HL-60/S4 treated with phorbol 12-myristate 13-acetate at 8.2 ng/mL for 4 days and 3 days (cell line): ENCODE results near the gene ACACB.

Experiments
- in situ Hi-C: fragments of 300-500 bp; cut with MboI; formaldehyde crosslinking; loops from 2 replicates; pipeline ENCODE4 v1.15.0; 2022; ENCODE audit warnings: low sequenced_read_pairs

Gene ACACB

DNA sequence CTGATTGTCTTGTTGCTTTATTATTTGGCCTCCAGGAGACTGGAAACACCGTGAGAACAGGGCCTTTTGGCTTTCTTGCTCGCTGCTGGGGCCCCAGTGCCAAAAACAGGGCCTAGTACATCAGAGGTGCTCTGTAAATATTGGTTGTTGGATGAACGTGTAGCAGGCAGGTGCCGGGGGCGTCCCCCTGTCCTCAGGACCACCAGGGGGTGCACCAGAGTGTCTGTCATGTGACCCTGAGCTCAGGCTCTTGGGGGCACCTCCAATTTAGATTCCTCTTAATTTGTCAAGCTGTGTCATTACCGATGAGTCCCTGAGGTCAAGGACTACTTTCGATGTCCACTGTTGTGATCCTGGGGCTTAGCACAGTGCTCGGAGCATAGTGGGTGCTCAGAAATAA, 87.1 kb downstream of the ACACB start:
- in situ Hi-C loops = no loop called here

DNA sequence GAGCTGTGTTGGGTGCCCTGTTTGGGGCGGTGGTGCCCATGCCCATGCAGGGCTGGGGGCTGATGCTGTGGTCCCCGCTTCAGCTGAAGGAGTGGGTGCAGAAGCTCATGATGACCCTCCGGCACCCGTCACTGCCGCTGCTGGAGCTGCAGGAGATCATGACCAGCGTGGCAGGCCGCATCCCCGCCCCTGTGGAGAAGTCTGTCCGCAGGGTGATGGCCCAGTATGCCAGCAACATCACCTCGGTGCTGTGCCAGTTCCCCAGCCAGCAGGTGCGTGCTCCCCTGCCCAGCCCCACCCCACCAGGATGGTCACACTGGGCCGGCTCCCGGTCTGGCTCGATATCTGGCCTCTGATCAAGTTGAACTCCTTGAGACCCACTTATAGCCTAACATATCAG, 92.7 kb downstream of the ACACB start:
- in situ Hi-C loops = no loop called here

GRCh38 chr12:109212460-109213115, 96.2 kb downstream of the ACACB start:
- in situ Hi-C loops = no loop called here

- in situ Hi-C loops = no loop called here
Observed at GRCh38 chr12:109214131-109214530, 97.7 kb downstream of the ACACB start.

DNA sequence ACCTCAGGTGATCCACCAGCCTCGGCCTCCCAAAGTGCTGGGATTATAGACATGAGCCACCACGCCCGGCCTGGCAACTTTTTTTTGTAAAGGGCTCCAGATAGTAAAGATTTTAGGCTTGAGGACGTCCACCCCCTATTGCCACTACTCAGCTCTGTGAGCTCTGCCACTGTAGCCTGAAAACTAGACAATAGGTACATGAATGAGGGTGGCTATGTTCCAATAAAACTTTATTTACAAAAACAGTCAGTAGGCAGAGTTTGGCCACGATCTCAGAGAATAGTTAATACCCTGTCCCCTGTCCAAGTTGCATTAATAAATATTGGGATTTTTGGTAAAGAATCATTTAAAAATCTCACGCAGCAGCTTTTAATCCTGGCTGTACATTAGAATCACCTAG, 102.6 kb downstream of the ACACB start:
- in situ Hi-C loops = no loop called here

- in situ Hi-C loops = no loop called here
Observed at GRCh38 chr12:109219938-109220337, 103.6 kb downstream of the ACACB start.

GRCh38 chr12:109221277-109221931, 105.0 kb downstream of the ACACB start:
- in situ Hi-C loops = no loop called here

- in situ Hi-C loops = no loop called here
Observed at GRCh38 chr12:109222062-109222461, 105.7 kb downstream of the ACACB start.

DNA sequence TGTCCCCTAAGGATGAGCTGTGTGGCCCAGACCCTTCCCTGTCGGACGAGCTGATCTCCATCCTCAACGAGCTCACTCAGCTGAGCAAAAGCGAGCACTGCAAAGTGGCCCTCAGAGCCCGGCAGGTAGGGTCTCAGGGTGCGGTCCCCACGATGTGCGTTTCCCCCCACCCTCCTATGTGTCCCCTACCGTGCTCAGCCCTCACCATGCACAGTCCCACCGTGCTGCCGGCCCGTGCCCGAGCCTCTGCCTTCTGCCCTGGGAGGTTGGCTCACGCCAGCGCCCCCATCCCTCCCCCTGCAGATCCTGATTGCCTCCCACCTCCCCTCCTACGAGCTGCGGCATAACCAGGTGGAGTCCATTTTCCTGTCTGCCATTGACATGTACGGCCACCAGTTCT, 106.1 kb downstream of the ACACB start:
- in situ Hi-C loops = no loop called here

GRCh38 chr12:109223211-109223610, 106.8 kb downstream of the ACACB start:
- in situ Hi-C loops = no loop called here

DNA sequence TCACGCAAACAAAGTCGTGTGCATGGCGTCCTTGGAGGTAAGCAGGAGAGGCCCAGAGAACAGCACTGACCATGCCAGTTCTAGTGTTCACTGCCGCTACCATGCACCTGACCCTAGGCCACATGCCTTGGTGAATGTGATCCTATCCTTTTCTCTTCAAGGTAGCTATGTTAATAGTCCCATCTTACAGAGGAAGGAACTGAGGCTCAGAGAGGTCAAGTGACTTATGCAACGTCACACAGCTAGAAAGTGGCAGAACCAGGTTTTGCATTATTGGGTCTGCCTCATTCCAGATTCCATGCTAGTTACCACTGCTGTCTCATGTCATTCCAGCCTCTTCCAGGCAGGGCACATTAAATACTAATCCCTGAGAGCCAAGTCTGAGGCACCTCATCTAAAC, 107.5 kb downstream of the ACACB start:
- in situ Hi-C loops = no loop called here

- in situ Hi-C loops = no loop called here
Observed at GRCh38 chr12:109228664-109229063, 112.3 kb downstream of the ACACB start.

GRCh38 chr12:109230193-109230592, 113.8 kb downstream of the ACACB start:
- in situ Hi-C loops = no loop called here

GRCh38 chr12:109232731-109233130, 116.3 kb downstream of the ACACB start:
- in situ Hi-C loops = no loop called here

GRCh38 chr12:109234012-109234411, 117.6 kb downstream of the ACACB start:
- in situ Hi-C loops = no loop called here

DNA sequence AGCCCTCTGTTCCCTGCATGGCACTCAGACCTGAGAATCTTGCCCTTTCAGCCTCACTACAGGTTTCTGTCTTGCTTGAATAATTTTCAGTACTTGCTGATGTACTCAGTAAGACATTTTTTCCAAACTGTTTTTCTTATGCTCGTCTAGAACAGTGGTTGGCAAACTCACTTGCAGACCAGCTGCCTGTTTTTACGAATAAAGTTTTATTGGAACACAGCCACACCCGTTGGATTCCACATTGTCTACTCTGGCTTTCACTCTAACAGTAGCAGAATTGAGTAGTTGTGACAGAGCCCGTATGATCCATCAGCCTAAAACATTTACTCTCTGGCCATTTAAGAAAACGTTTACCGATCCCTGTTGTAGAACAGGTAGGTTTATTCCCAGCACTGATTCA, 119.9 kb downstream of the ACACB start:
- in situ Hi-C loops = no loop called here

DNA sequence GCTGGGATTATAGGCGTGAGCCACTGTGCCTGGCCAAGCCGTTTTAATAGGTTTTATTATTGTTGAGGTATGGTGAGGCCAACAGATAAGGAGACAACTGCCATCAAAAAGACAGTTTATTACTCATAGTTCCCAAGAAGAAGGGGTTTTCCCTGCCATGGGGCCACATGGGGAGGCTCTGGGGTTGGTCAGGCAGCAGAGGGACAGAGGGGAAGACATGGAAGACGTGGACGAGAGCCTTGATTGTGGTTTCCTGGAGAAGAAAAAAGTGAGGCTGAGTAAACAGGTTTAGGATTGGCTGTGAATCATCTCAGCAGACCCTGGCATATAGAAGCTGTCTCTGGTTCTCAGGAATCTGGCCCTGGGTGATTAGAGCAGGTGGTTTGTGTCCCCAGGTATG, 122.8 kb downstream of the ACACB start:
- in situ Hi-C loops = no loop called here

DNA sequence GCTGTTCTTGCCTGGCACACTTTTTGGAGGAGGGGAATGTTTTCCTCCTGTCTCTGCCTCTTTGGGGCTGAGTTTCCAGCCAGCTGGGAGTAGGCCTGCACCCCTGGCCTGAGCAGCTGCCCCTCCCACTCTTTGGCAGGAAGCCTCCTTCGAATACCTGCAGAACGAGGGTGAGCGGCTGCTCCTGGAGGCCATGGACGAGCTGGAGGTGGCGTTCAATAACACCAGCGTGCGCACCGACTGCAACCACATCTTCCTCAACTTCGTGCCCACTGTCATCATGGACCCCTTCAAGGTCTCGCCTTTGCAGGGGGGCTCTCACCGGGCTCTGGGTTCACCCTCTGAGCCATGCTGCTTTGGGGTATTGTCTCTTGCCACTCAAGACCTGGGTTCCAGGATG, 123.3 kb downstream of the ACACB start:
- in situ Hi-C loops = no loop called here

- in situ Hi-C loops = no loop called here
Observed at GRCh38 chr12:109240365-109240764, 124.0 kb downstream of the ACACB start.

GRCh38 chr12:109241936-109242335, 125.5 kb downstream of the ACACB start:
- in situ Hi-C loops = no loop called here

- in situ Hi-C loops = no loop called here
Observed at GRCh38 chr12:109244073-109244472, 127.7 kb downstream of the ACACB start.

DNA sequence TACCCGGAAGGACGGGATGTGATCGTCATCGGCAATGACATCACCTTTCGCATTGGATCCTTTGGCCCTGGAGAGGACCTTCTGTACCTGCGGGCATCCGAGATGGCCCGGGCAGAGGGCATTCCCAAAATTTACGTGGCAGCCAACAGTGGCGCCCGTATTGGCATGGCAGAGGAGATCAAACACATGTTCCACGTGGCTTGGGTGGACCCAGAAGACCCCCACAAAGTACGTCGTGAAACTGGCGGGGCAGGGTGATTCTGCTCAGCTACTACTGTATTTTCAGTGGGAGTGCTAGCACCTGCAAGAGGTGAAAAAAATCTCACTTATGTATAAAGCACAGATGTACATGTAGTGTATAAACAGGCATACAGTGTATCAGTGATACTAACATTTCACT, 129.8 kb downstream of the ACACB start:
- in situ Hi-C loops = no loop called here
